GM18858 (cell line): Measurements from ENCODE around the gene DND1.
A peak's percentile ranks its signal among the peaks of the same experiment; 100 is the strongest.
"Not testable (repeated sequence)": the region's sequence is repeated elsewhere in the genome, so short reads cannot be mapped to it uniquely, and the experiment has no call there.

Source experiments
- ATAC-seq: cut with Tn5 transposase; IDR thresholded peaks from one replicate; pipeline ENCODE4 v1.9.1; 2021; ENCODE audit not compliant: unreplicated experiment

The DND1 gene

GRCh38 chr5:140672455-140673186, 755 bp downstream of the DND1 start:
- ATAC-seq, result no peak

- no peak for ATAC-seq
These were observed 1.8 kb downstream of the DND1 start for GRCh38 chr5:140671472-140672125.

GRCh38 chr5:140671035-140671434, 2.3 kb downstream of the DND1 start:
- ATAC-seq, result not testable (repeated sequence)

- ATAC-seq, result peak; percentile 95
These were observed 8.8 kb downstream of the DND1 start, which contains the start of gene WDR55 for GRCh38 chr5:140664359-140665119. Gene WDR55 (plus strand): TSS chr5:140664904. CDS start chr5:140664913, 9 bp downstream.

GRCh38 chr5:140664030-140664358, 9.4 kb downstream of the DND1 start:
- no peak for ATAC-seq

GRCh38 chr5:140660371-140660770, 13.0 kb downstream of the DND1 start:
- ATAC-seq, result not testable (repeated sequence)

GRCh38 chr5:140658870-140659269, 14.5 kb downstream of the DND1 start:
- no peak for ATAC-seq

- peak; percentile 19 for ATAC-seq
These were observed 26.3 kb downstream of the DND1 start for GRCh38 chr5:140647042-140647419.

GRCh38 chr5:140642718-140643117, 30.7 kb downstream of the DND1 start:
- ATAC-seq, result no peak

- ATAC-seq, result no peak
These were observed 31.7 kb downstream of the DND1 start for GRCh38 chr5:140641716-140642115.

GRCh38 chr5:140639148-140639981, 34.0 kb downstream of the DND1 start, which contains the start of gene TMCO6:
Gene TMCO6 (plus strand): TSS chr5:140639451. CDS start chr5:140639528, 77 bp downstream.
- ATAC-seq, result peak; percentile 78

- not testable (repeated sequence) for ATAC-seq
These were observed 34.6 kb downstream of the DND1 start for GRCh38 chr5:140638898-140639147.

- ATAC-seq, result no peak
These were observed 35.8 kb downstream of the DND1 start for GRCh38 chr5:140637371-140638100.

- no peak for ATAC-seq
These were observed 37.8 kb downstream of the DND1 start for GRCh38 chr5:140635291-140636257.

GRCh38 chr5:140634103-140634502, 39.3 kb downstream of the DND1 start:
- no peak for ATAC-seq

- ATAC-seq, result no peak
These were observed 39.9 kb downstream of the DND1 start for GRCh38 chr5:140633501-140633900.

- ATAC-seq, result no peak
These were observed 40.3 kb downstream of the DND1 start, which contains the start of gene CD14 for GRCh38 chr5:140633021-140633471. Gene CD14 (minus strand): TSS chr5:140633175. CDS start chr5:140633071, 104 bp downstream.

- peak; percentile 46 for ATAC-seq
These were observed 40.9 kb downstream of the DND1 start for GRCh38 chr5:140632366-140633020.
